NCI-H1417 treated with DMSO at 0.1 percent for 48 hours (cell line): Measurements from ENCODE around the gene PLIN4.

Source experiments
- DNase-seq: peaks from one replicate; lab custom pipeline; 2025; lab: John Stamatoyannopoulos, UW

The PLIN4 gene

GRCh38 chr19:4525563-4526002 is 7.3 kb upstream of the PLIN4 start:
- DNase-seq = no peak

GRCh38 chr19:4524808-4525562 is 6.7 kb upstream of the PLIN4 start:
- DNase-seq = no peak

- DNase-seq = no peak
Observed at GRCh38 chr19:4523306-4524110, 5.2 kb upstream of the PLIN4 start.

- DNase-seq = no peak
Observed at GRCh38 chr19:4522291-4523002, 4.2 kb upstream of the PLIN4 start.

GRCh38 chr19:4521888-4522242 is 3.6 kb upstream of the PLIN4 start:
- DNase-seq = no peak

- DNase-seq = no peak
Observed at GRCh38 chr19:4521170-4521887, 3.0 kb upstream of the PLIN4 start.

GRCh38 chr19:4519521-4520277 is 1.4 kb upstream of the PLIN4 start:
- DNase-seq = no peak

GRCh38 chr19:4519172-4519496 is 848 bp upstream of the PLIN4 start:
- DNase-seq = no peak

- no peak for DNase-seq
Observed at GRCh38 chr19:4517451-4518057, 732 bp downstream of the PLIN4 start.

GRCh38 chr19:4516939-4517300 is 1.4 kb downstream of the PLIN4 start:
- DNase-seq = no peak

- DNase-seq = no peak
Observed at GRCh38 chr19:4516199-4516938, 1.9 kb downstream of the PLIN4 start.

- DNase-seq = no peak
Observed at GRCh38 chr19:4515732-4516131, 2.6 kb downstream of the PLIN4 start.

GRCh38 chr19:4513248-4513647 is 5.0 kb downstream of the PLIN4 start:
- no peak for DNase-seq

- no peak for DNase-seq
Observed at GRCh38 chr19:4512070-4512469, 6.2 kb downstream of the PLIN4 start.

GRCh38 chr19:4511300-4512054 is 6.8 kb downstream of the PLIN4 start:
- no peak for DNase-seq

- DNase-seq = no peak
Observed at GRCh38 chr19:4510435-4511255, 7.6 kb downstream of the PLIN4 start.

GRCh38 chr19:4508698-4509097 is 9.6 kb downstream of the PLIN4 start:
- DNase-seq = no peak

GRCh38 chr19:4507804-4508203 is 10.5 kb downstream of the PLIN4 start:
- no peak for DNase-seq

GRCh38 chr19:4507150-4507452 is 11.2 kb downstream of the PLIN4 start:
- no peak for DNase-seq
